CD14-positive monocyte (primary cell): ENCODE results near the gene LGALS3BP. TPM values are rescaled to one million over a fixed set of nuclear protein-coding genes. Genes with fewer than 3 reads are reported as not detected.
A peak's percentile ranks its signal among the peaks of the same experiment; 100 is the strongest.

ENCODE experiments used
- DNase-seq, 3 donors: peaks; one replicate each; pipeline ENCODE4 v3.0.0-alpha.2; 2011 to 2022
- H2AFZ ChIP-seq: 2 replicates; pipeline ENCODE4 v1.6.0; 2012; ENCODE audit warnings: mild to moderate bottlenecking, low read depth, low read length, inconsistent platforms; ENCODE audit not compliant: insufficient read depth, poor library complexity, severe bottlenecking
- H3K27ac ChIP-seq, 2 donors: 1 replicate in 1 of 2; 2 replicates in 1 of 2; pipeline ENCODE4 v1.5.1; 2012 to 2013; ENCODE audit warnings: low read length in 2 of 2, control low read depth in 1 of 2, inconsistent platforms in 1 of 2, low read depth in 1 of 2, mild to moderate bottlenecking in 1 of 2
- H3K27me3 ChIP-seq, 2 donors: one replicate each; pipeline versions ENCODE4 v1.6.0 to v1.6.1; 2011 to 2013; ENCODE audit warnings: low read length in 2 of 2; ENCODE audit not compliant: control insufficient read depth in 2 of 2, insufficient read depth in 2 of 2
- H3K36me3 ChIP-seq, 2 donors: replicated peaks in 1 of 2; 1 replicate in 1 of 2; 2 replicates in 1 of 2; pipeline versions ENCODE4 v1.5.1 to v1.6.1; 2012 to 2013; ENCODE audit warnings: low read length in 2 of 2, control low read depth in 1 of 2, inconsistent platforms in 1 of 2, mild to moderate bottlenecking in 1 of 2; ENCODE audit not compliant: insufficient read depth in 2 of 2, control insufficient read depth in 1 of 2
- H3K4me1 ChIP-seq, 2 donors: 1 replicate in 1 of 2; 2 replicates in 1 of 2; pipeline versions ENCODE4 v1.5.1 to v1.6.1; 2012 to 2013; ENCODE audit warnings: low read length in 2 of 2, control low read depth in 1 of 2, inconsistent platforms in 1 of 2, mild to moderate bottlenecking in 1 of 2, moderate library complexity in 1 of 2; ENCODE audit not compliant: insufficient read depth in 2 of 2, control insufficient read depth in 1 of 2
- H3K4me2 ChIP-seq: replicated peaks from 2 replicates; pipeline ENCODE3; 2012; ENCODE audit warnings: low read length, moderate library complexity, mild to moderate bottlenecking; ENCODE audit not compliant: poor library complexity, severe bottlenecking; ENCODE audit errors: extremely low read depth
- H3K4me3 ChIP-seq, 3 experiments: fragments of 200-600 bp in 1 of 3; sonication (generic) in 1 of 3; replicated peaks in 1 of 3; 1 replicate in 2 of 3; 2 replicates in 1 of 3; pipeline ENCODE4 v1.5.1; 2011 to 2013; ENCODE audit warnings: low read length in 3 of 3, mild to moderate bottlenecking in 3 of 3, control low read depth in 2 of 3, low read depth in 2 of 3, inconsistent platforms in 1 of 3, moderate library complexity in 1 of 3
- H3K79me2 ChIP-seq: 2 replicates; pipeline ENCODE4 v1.6.0; 2012; ENCODE audit warnings: mild to moderate bottlenecking, control low read depth, inconsistent platforms, low read length, moderate library complexity; ENCODE audit not compliant: insufficient read depth
- H3K9ac ChIP-seq: 2 replicates; pipeline ENCODE4 v1.6.0; 2017; ENCODE audit warnings: low read length, mild to moderate bottlenecking; ENCODE audit not compliant: insufficient read depth, poor library complexity, severe bottlenecking
- H3K9me3 ChIP-seq, 2 donors: replicated peaks in 1 of 2; 1 replicate in 1 of 2; 2 replicates in 1 of 2; pipeline versions ENCODE4 v1.5.1 to v1.6.1; 2012 to 2013; ENCODE audit warnings: low read length in 2 of 2, control low read depth in 1 of 2; ENCODE audit not compliant: control insufficient read depth in 1 of 2, insufficient read depth in 1 of 2
- H4K20me1 ChIP-seq: 2 replicates; pipeline ENCODE4 v1.6.0; 2012; ENCODE audit warnings: mild to moderate bottlenecking, low read length, control low read depth, moderate library complexity; ENCODE audit not compliant: insufficient read depth
- H3K27ac Mint-ChIP-seq, 7 donors: one replicate each; pipeline ENCODE4 v1.8.0; 2020; ENCODE audit warnings: mild to moderate bottlenecking in 7 of 7, mixed read lengths in 7 of 7, moderate library complexity in 6 of 7, inconsistent platforms in 2 of 7
- H3K27me3 Mint-ChIP-seq, 3 donors: one replicate each; pipeline ENCODE4 v1.8.0; 2021 to 2022; ENCODE audit warnings: low read depth in 3 of 3, mild to moderate bottlenecking in 3 of 3, mixed read lengths in 3 of 3, moderate library complexity in 3 of 3, inconsistent platforms in 1 of 3
- H3K36me3 Mint-ChIP-seq, 2 donors: one replicate each; pipeline ENCODE4 v1.8.0; 2020; ENCODE audit warnings: mixed read lengths in 2 of 2, inconsistent platforms in 1 of 2, mild to moderate bottlenecking in 1 of 2
- H3K4me1 Mint-ChIP-seq: one replicate; pipeline ENCODE4 v1.8.0; 2020; ENCODE audit warnings: mild to moderate bottlenecking, mixed read lengths
- H3K4me3 Mint-ChIP-seq, 2 donors: one replicate each; pipeline ENCODE4 v1.8.0; 2020; ENCODE audit warnings: mild to moderate bottlenecking in 2 of 2, mixed read lengths in 2 of 2, moderate library complexity in 1 of 2
- H3K9me3 Mint-ChIP-seq, 7 donors: one replicate each; pipeline ENCODE4 v1.8.0; 2020 to 2022; ENCODE audit warnings: mixed read lengths in 7 of 7, mild to moderate bottlenecking in 6 of 7, moderate library complexity in 6 of 7, inconsistent platforms in 2 of 7
- WGBS: methylation state at CpG from one replicate; pipeline ENCODE4 v1.1.5; 2013; ENCODE audit warnings: missing lambda C conversion rate; ENCODE audit not compliant: insufficient coverage; 5-methylcytosine and 5-hydroxymethylcytosine counted together
- intact Hi-C, 2 donors: fragments of 100-400 bp; cut with micrococcal nuclease; formaldehyde crosslinking; loops; one replicate each; pipeline versions ENCODE4 v1.15.0 to v1.15.1; 2023
- polyA plus RNA-seq, 3 donors: library from polyadenylated mRNA; depleted of rRNA in 1 of 3; unstranded in 2 of 3; stranded (reverse) in 1 of 3; fragments of 300-500 nt in 2 of 3; fragments of >200 nt in 1 of 3; fragmentation: Illumina TruSeq in 2 of 3; gene quantifications; 1 replicate in 2 of 3; 2 replicates in 1 of 3; pipeline ENCODE4 v1.2.3, GENCODE V29; 2012 to 2021
- TF ChIP-seq, protein P1 (sequence below): fragments of 200-600 bp; IDR thresholded peaks from one replicate; pipeline ENCODE4 v1.8.0; 2022; ENCODE audit warnings: antibody characterized with exemption, mild to moderate bottlenecking

LGALS3BP gene
- polyA plus RNA-seq, 3 donors, result 11.4 to 12.0 (median 11.7) TPM

DNA sequence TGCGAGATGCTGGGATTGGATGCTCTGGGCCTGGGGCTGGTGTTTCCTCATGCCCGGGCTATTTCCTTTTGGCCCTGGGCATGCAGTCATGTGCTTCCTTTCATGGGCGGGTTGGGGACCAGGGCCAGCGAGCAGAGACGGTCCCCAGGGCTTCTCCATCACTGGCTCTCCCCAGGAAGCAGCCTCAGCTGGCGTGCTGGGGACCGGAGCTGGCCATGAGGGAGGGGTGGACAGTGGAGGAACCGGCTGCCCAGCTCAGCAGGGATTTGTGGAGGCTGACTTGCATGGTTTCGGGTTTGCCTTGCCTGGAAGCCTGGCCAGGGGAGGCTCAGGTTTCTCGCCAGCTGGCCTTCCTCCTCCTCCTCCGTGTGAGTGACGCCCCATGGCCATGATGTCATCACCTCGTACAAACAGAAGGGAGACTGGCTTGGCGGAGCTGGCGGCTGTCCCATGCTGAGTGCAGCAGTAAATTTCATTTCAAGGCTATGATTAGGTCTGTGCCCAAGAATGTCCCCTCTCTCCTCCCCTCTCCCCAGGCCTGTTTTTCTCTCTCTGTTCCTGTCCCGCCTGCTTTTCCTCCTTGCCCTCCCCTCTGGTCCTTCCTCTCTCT, 45.7 kb downstream of the LGALS3BP start:
- H3K4me1 ChIP-seq, result peaks cover 18 to 21% of the 10 kb centered on the region in 2 donors
- Mint-ChIP-seq H3K36me3 (peaks cover 0 to 2% of the 10 kb centered on the region in 2 donors), H3K4me3 (peak overlapping the region; percentile 7 to 54), H3K9me3 (no peaks in the 10 kb centered on the region), H3K4me1 (peaks cover 22% of the 10 kb centered on the region), H3K27me3 (peaks cover 6 to 10% (median 7%) of the 10 kb centered on the region in 3 donors), H3K27ac (peak overlapping the region; percentile 76 to 95 (median 90))
- DNase-seq, result peak; percentile 56 to 71 (median 62)
- peak overlapping the region in 1 of 3 experiments; percentile 32 for H3K4me3 ChIP-seq
- H3K9ac ChIP-seq, result peak overlapping the region; percentile 22
- TF ChIP-seq, protein P1, sequence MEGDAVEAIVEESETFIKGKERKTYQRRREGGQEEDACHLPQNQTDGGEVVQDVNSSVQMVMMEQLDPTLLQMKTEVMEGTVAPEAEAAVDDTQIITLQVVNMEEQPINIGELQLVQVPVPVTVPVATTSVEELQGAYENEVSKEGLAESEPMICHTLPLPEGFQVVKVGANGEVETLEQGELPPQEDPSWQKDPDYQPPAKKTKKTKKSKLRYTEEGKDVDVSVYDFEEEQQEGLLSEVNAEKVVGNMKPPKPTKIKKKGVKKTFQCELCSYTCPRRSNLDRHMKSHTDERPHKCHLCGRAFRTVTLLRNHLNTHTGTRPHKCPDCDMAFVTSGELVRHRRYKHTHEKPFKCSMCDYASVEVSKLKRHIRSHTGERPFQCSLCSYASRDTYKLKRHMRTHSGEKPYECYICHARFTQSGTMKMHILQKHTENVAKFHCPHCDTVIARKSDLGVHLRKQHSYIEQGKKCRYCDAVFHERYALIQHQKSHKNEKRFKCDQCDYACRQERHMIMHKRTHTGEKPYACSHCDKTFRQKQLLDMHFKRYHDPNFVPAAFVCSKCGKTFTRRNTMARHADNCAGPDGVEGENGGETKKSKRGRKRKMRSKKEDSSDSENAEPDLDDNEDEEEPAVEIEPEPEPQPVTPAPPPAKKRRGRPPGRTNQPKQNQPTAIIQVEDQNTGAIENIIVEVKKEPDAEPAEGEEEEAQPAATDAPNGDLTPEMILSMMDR, result no peak
- 19% methylated on average over 10 of the region's 16 CpGs for WGBS
- H4K20me1 ChIP-seq, result no peaks in the 10 kb centered on the region
- intact Hi-C loops, result loop anchor here in 1 of 2 donors (5.0 kb wide), 1 partner anchor 33 kb away; no protein-coding TSS in a partner anchor
- H3K27ac ChIP-seq, result peak overlapping the region; percentile 48 to 59
- no peaks in the 10 kb centered on the region for H3K27me3 ChIP-seq
- H3K36me3 ChIP-seq, result no peaks in the 10 kb centered on the region
- H3K79me2 ChIP-seq, result no peaks in the 10 kb centered on the region
- H3K9me3 ChIP-seq, result no peaks in the 10 kb centered on the region
- H2AFZ ChIP-seq, result peak overlapping the region; percentile 62
- H3K4me2 ChIP-seq, result peak overlapping the region; percentile 40

DNA sequence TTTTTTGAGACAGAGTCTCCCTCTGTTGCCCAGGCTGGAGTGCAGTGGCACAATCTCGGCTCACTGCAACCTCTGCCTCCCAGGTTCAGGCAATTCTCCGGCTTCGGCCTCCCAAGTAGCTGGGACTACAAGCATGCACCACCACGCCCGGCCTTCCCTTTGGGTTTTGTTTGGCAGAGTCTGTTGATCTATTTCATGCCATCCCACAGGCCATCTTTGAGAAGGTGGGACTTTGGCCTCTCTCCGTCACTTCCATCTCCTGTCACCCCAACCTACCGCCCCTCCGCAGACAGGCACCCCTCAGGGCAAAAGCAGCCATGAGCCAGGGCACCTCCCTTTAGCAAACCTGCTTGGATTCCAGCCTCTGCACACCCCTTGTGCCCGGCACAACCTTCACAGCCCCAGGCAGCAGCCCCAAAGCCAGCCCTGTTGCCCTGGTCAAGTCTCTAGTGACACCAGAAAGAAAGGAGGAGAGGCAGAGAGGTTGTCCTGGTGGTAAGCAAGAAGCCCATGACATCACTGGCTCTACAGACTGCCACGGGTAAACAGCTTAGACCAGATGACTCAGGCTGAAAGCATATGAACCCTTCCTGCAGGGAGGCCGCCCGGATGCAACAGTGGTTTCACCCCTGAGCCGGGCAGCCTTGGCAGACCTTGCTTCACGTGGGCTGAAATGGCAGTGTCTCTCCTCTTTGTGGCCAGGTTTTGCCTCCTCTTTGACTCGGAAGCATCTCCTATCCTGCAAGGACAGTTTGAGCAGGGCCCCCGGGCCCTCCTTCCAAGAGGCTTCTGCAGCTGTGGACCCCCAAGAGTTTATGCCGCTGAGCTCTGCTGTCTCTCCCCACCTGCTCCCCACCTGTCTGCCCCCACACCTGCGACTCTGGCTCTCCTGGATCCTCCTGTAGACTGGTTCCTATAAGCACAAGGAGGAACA, 46.4 kb downstream of the LGALS3BP start:
- Mint-ChIP-seq H3K9me3 (no peaks in the 10 kb centered on the region), H3K4me1 (peaks cover 22% of the 10 kb centered on the region), H3K27me3 (peaks cover 4 to 11% (median 8%) of the 10 kb centered on the region in 3 donors), H3K4me3 (peak overlapping the region; percentile 35 to 54), H3K36me3 (peaks cover 0 to 2% of the 10 kb centered on the region in 2 donors), H3K27ac (peak overlapping the region; percentile 78 to 95 (median 90))
- no peaks in the 10 kb centered on the region for H3K9me3 ChIP-seq
- H3K36me3 ChIP-seq, result no peaks in the 10 kb centered on the region
- peak; percentile 66 to 79 (median 69) for DNase-seq
- peak overlapping the region; percentile 40 for H3K4me2 ChIP-seq
- peak overlapping the region; percentile 62 for H2AFZ ChIP-seq
- H3K27ac ChIP-seq, result peak overlapping the region; percentile 48 to 59
- no peaks in the 10 kb centered on the region for H3K79me2 ChIP-seq
- H3K4me3 ChIP-seq, result peak overlapping the region in 1 of 3 experiments; percentile 32
- no peaks in the 10 kb centered on the region for H3K27me3 ChIP-seq
- TF ChIP-seq, protein P1, result no peak
- no peaks in the 10 kb centered on the region for H4K20me1 ChIP-seq
- H3K4me1 ChIP-seq, result peaks cover 18 to 21% of the 10 kb centered on the region in 2 donors
- intact Hi-C loops, result loop anchor here in 1 of 2 donors (5.0 kb wide), 1 partner anchor 34 kb away; no protein-coding TSS in a partner anchor
- WGBS, result 72% methylated on average over 15 of the region's 18 CpGs
- no peak overlapping the region for H3K9ac ChIP-seq
